Endothelial cell of umbilical vein (primary cell): ENCODE measurements around the gene USP6NL. TPM values are rescaled to one million over a fixed set of nuclear protein-coding genes. Genes with fewer than 3 reads are reported as not detected.

Experiments
- BruUV-seq: library from RNA; stranded (reverse); fragments of 400-500 nt; replicated peaks from 2 replicates; lab custom pipeline; 2021; lab: Mats Ljungman, UMichigan
- CTCF ChIA-PET: fragments of 300-600, 350-600 bp; sonication (Branson Sonifier 250); formaldehyde crosslinking; loops from one replicate; lab custom pipeline; 2021; ENCODE audit warnings: antibody characterized with exemption, inconsistent platforms; lab: Charles Lee
- POLR2A ChIA-PET: fragments of 300-600, 350-600 bp; sonication (Branson Sonifier 250); formaldehyde crosslinking; loops from one replicate; lab custom pipeline; 2021; ENCODE audit warnings: antibody characterized with exemption, inconsistent platforms; lab: Charles Lee
- DNase-seq: peaks from one replicate; pipeline ENCODE4 v3.0.0-alpha.2; 2011; ENCODE audit warnings: low read depth, low spot score
- FAIRE-seq: peaks from 2 replicates; lab custom pipeline; 2011; peaks lifted over from hg19 to GRCh38; lab: Jason Lieb, UNC
- H2AFZ ChIP-seq: 2 replicates; pipeline ENCODE4 v1.6.0; 2012; ENCODE audit warnings: low read depth, low read length, control low read depth, inconsistent platforms
- H3K27ac ChIP-seq: 2 replicates; pipeline ENCODE4 v1.5.1; 2011; ENCODE audit warnings: low read depth, mild to moderate bottlenecking, control low read depth, low read length, moderate library complexity; ENCODE audit not compliant: insufficient read depth
- H3K27me3 ChIP-seq, 2 experiments: 2 replicates each; pipeline versions ENCODE4 v1.6.0 to v1.6.1; 2011; ENCODE audit warnings: low read length in 2 of 2, mixed read lengths in 1 of 2; ENCODE audit not compliant: control insufficient read depth in 2 of 2, insufficient read depth in 2 of 2
- H3K36me3 ChIP-seq, 2 experiments: 2 replicates in 1 of 2; 3 replicates in 1 of 2; pipeline ENCODE4 v1.5.1; 2011; ENCODE audit warnings: low read length in 2 of 2, mild to moderate bottlenecking in 1 of 2, moderate library complexity in 1 of 2; ENCODE audit not compliant: control insufficient read depth in 2 of 2, insufficient read depth in 2 of 2; ENCODE audit errors: extremely low read depth in 1 of 2
- H3K4me1 ChIP-seq: 3 replicates; pipeline ENCODE4 v1.5.1; 2011; ENCODE audit warnings: mild to moderate bottlenecking, low read length; ENCODE audit not compliant: control insufficient read depth, insufficient read depth; ENCODE audit errors: extremely low read depth
- H3K4me2 ChIP-seq: 2 replicates; pipeline ENCODE4 v1.6.1; 2011; ENCODE audit warnings: low read length, control low read depth, mixed read lengths; ENCODE audit not compliant: insufficient read depth
- H3K4me3 ChIP-seq, 3 experiments: fragments of 200-600 bp in 1 of 3; sonication (generic), shearing (Covaris generic) in 1 of 3; replicated peaks in 1 of 3; 2 replicates each; pipeline ENCODE4 v1.5.1; 2011 to 2016; ENCODE audit warnings: control low read depth in 3 of 3, low read length in 3 of 3, mild to moderate bottlenecking in 2 of 3, inconsistent platforms in 1 of 3, low read depth in 1 of 3, moderate library complexity in 1 of 3; ENCODE audit not compliant: insufficient read depth in 1 of 3
- H3K79me2 ChIP-seq: 2 replicates; pipeline ENCODE4 v1.6.0; 2012; ENCODE audit warnings: low read length, inconsistent platforms; ENCODE audit not compliant: control insufficient read depth, insufficient read depth
- H3K9ac ChIP-seq: replicated peaks from 2 replicates; pipeline ENCODE3; 2011; ENCODE audit warnings: low read length, control low read depth; ENCODE audit not compliant: insufficient read depth; ENCODE audit errors: extremely low read depth
- H3K9me1 ChIP-seq: replicated peaks from 3 replicates; pipeline ENCODE4 v1.6.0; 2011; ENCODE audit warnings: mild to moderate bottlenecking, low read length; ENCODE audit not compliant: control insufficient read depth, insufficient read depth; ENCODE audit errors: extremely low read depth
- H3K9me3 ChIP-seq: replicated peaks from 2 replicates; pipeline ENCODE4 v1.5.1; 2012; ENCODE audit warnings: low read length, inconsistent platforms; ENCODE audit not compliant: control insufficient read depth, insufficient read depth
- H4K20me1 ChIP-seq: replicated peaks from 2 replicates; pipeline ENCODE3; 2011; ENCODE audit warnings: mild to moderate bottlenecking, low read length; ENCODE audit not compliant: control insufficient read depth, insufficient read depth; ENCODE audit errors: extremely low read depth
- CTCF ChIP-seq, 2 donors: IDR thresholded peaks; 1 replicate in 1 of 2; 2 replicates in 1 of 2; pipeline ENCODE4 v1.5.1; 2011; ENCODE audit warnings: low read length in 2 of 2, mild to moderate bottlenecking in 2 of 2, moderate library complexity in 2 of 2, control low read depth in 1 of 2, inconsistent platforms in 1 of 2, low read depth in 1 of 2; ENCODE audit not compliant: insufficient read depth in 1 of 2; ENCODE audit errors: extremely low read depth in 1 of 2
- EZH2 ChIP-seq: IDR thresholded peaks from 2 replicates; pipeline ENCODE4 v1.6.1; 2012; ENCODE audit warnings: borderline replicate concordance, low read depth, mild to moderate bottlenecking, moderate library complexity, low read length, inconsistent platforms; ENCODE audit not compliant: severe bottlenecking
- FOS ChIP-seq: IDR thresholded peaks from 2 replicates; pipeline ENCODE4 v1.6.1; 2011; ENCODE audit warnings: mild to moderate bottlenecking, low read length, moderate library complexity, borderline replicate concordance; ENCODE audit not compliant: insufficient read depth
- GATA2 ChIP-seq: IDR thresholded peaks from 2 replicates; pipeline ENCODE4 v1.7.0; 2011; ENCODE audit warnings: low read depth, mild to moderate bottlenecking, moderate library complexity, mixed read lengths, low read length; ENCODE audit not compliant: insufficient read length, insufficient read depth
- JUN ChIP-seq: IDR thresholded peaks from 2 replicates; pipeline ENCODE4 v1.6.1; 2011; ENCODE audit warnings: borderline replicate concordance, low read depth; ENCODE audit not compliant: insufficient read length, insufficient read depth
- MAX ChIP-seq: IDR thresholded peaks from 2 replicates; pipeline ENCODE4 v1.6.1; 2011; ENCODE audit not compliant: insufficient read depth, insufficient read length
- MYC ChIP-seq: IDR thresholded peaks from one replicate; pipeline ENCODE4 v1.6.1; 2011; ENCODE audit warnings: mild to moderate bottlenecking, low read depth, low read length
- POLR2A ChIP-seq: IDR thresholded peaks from 2 replicates; pipeline ENCODE4 v1.6.1; 2012; ENCODE audit warnings: low read depth, mild to moderate bottlenecking, control low read depth, low read length
- POLR2AphosphoS5 ChIP-seq: IDR thresholded peaks from 2 replicates; pipeline ENCODE4 v1.6.1; 2012; ENCODE audit warnings: low read depth, mild to moderate bottlenecking, control low read depth, low read length, moderate library complexity; ENCODE audit not compliant: insufficient read depth
- dilution Hi-C: fragments of 300-500 bp; cut with MboI; formaldehyde crosslinking; loops from one replicate; pipeline ENCODE4 v1.15.0; 2019; ENCODE audit warnings: low sequenced_read_pairs; ENCODE audit not compliant: extremely low pct_ligation_motif_present
- intact Hi-C: fragments of 100-400 bp; cut with micrococcal nuclease; formaldehyde crosslinking; loops from one replicate; pipeline ENCODE4 v1.10.0; 2022
- polyA plus RNA-seq, 4 experiments: library from polyadenylated mRNA; depleted of rRNA in 3 of 4; stranded (reverse) in 3 of 4; unstranded in 1 of 4; fragments of >200 nt; gene quantifications; 2 replicates each; pipeline versions ENCODE4 v1.2.1 to v1.2.3, GENCODE V29; 2011 to 2012; ENCODE audit warnings: missing spikeins in 1 of 4
- total RNA-seq: library from RNA; stranded (reverse); gene quantifications from 2 replicates; pipeline ENCODE4 v1.2.3, GENCODE V29; 2021

The USP6NL gene
- total and polyA plus RNA-seq, 2 donors (not counting 3 experiments of a cell fraction or from before 2014, with no cell fraction given), result 13.5 to 29.2 TPM

GRCh38 chr10:11604865-11605650 lies 6.4 kb downstream of the USP6NL start:
- dilution Hi-C loops, result no loop called here
- ChIA-PET POLR2A (no interaction called here), CTCF (interaction anchor here (1.2 to 1.7 kb wide), 3 partner anchors 11 to 120 kb away, joined by 3 to 5 read pairs (median 3); no protein-coding TSS in a partner anchor)
- Histone ChIP-seq H3K9me3 (no peaks in the 10 kb centered on the region), H3K4me2 (no peak overlapping the region), H3K4me3 (no peak overlapping the region), H3K9me1 (peaks cover 5% of the 10 kb centered on the region), H3K27ac (no peak overlapping the region), H4K20me1 (peaks cover 14% of the 10 kb centered on the region), H3K36me3 (no peaks in the 10 kb centered on the region), H3K4me1 (peaks cover 26% of the 10 kb centered on the region), H2AFZ (no peak overlapping the region), H3K27me3 (no peaks in the 10 kb centered on the region), H3K79me2 (peaks cover 85% of the 10 kb centered on the region), H3K9ac (no peak overlapping the region)
- no peak for FAIRE-seq
- BruUV-seq, result no TSS peak
- intact Hi-C loops, result no loop called here
- no peak for DNase-seq
- TF ChIP-seq GATA2, result no peak
- no peak for TF ChIP-seq FOS
- no peak for TF ChIP-seq MAX
- TF ChIP-seq MYC, result no peak
- TF ChIP-seq JUN, result no peak
- TF ChIP-seq EZH2, result no peak
- no peak for TF ChIP-seq POLR2AphosphoS5
- TF ChIP-seq CTCF (IDR thresholded peaks at IDR 0.05; ENCODE audit: extremely low read depth in 1 of 2, insufficient read depth in 1 of 2, low read depth in 1 of 2, low read length in 2 of 2), result no peak
- no peak for TF ChIP-seq POLR2A
